Stimulated activated CD8-positive, alpha-beta memory T cell treated with anti-CD3 and anti-CD28 coated beads, Interleukin-7, amount 100 ng/mL, for 4 hours (primary cell): ENCODE data around the gene SCGB1A1.
A peak's percentile ranks its signal among the peaks of the same experiment; 100 is the strongest.
"Not testable (repeated sequence)": the region's sequence is repeated elsewhere in the genome, so short reads cannot be mapped to it uniquely, and the experiment has no call there.

Source experiments
- DNase-seq, 2 donors: peaks; one replicate each; pipeline ENCODE4 v3.0.0-alpha.2; 2020; ENCODE audit warnings: low read depth in 2 of 2

Gene SCGB1A1

GRCh38 chr11:62418733-62419132 lies at the start of gene SCGB1A1:
Gene SCGB1A1 (plus strand): TSS chr11:62419033. CDS start chr11:62419096, 63 bp downstream.
- no peak for DNase-seq

GRCh38 chr11:62370743-62371440 lies 47.9 kb upstream of the SCGB1A1 start:
- peak in 1 of 2 donors; percentile 20 for DNase-seq

GRCh38 chr11:62372871-62373270 lies 46.0 kb upstream of the SCGB1A1 start:
- no peak for DNase-seq

GRCh38 chr11:62373464-62374119 lies 45.2 kb upstream of the SCGB1A1 start:
- no peak for DNase-seq

- DNase-seq, result no peak
Measured at GRCh38 chr11:62374801-62375200, 44.0 kb upstream of the SCGB1A1 start.

- not testable (repeated sequence) for DNase-seq
Measured at GRCh38 chr11:62378459-62379063, 40.3 kb upstream of the SCGB1A1 start.

GRCh38 chr11:62379586-62379985 lies 39.2 kb upstream of the SCGB1A1 start:
- not testable (repeated sequence) for DNase-seq

GRCh38 chr11:62380821-62381245 lies 38.0 kb upstream of the SCGB1A1 start:
- DNase-seq, result peak in 1 of 2 donors; percentile 10

- DNase-seq, result no peak
Measured at GRCh38 chr11:62383822-62384221, 35.0 kb upstream of the SCGB1A1 start.

GRCh38 chr11:62386083-62386482 lies 32.8 kb upstream of the SCGB1A1 start:
- DNase-seq, result not testable (repeated sequence)

GRCh38 chr11:62387381-62387780 lies 31.5 kb upstream of the SCGB1A1 start:
- DNase-seq, result no peak

GRCh38 chr11:62388999-62389398 lies 29.8 kb upstream of the SCGB1A1 start:
- DNase-seq, result no peak

GRCh38 chr11:62390237-62390636 lies 28.6 kb upstream of the SCGB1A1 start:
- no peak for DNase-seq

GRCh38 chr11:62390722-62391121 lies 28.1 kb upstream of the SCGB1A1 start:
- no peak for DNase-seq

- DNase-seq, result no peak
Measured at GRCh38 chr11:62391642-62392425, 27.0 kb upstream of the SCGB1A1 start.

- DNase-seq, result no peak
Measured at GRCh38 chr11:62392506-62392905, 26.3 kb upstream of the SCGB1A1 start.

- no peak for DNase-seq
Measured at GRCh38 chr11:62393061-62393611, 25.7 kb upstream of the SCGB1A1 start.

GRCh38 chr11:62393735-62394134 lies 25.1 kb upstream of the SCGB1A1 start:
- no peak for DNase-seq

GRCh38 chr11:62394825-62395538 lies 23.9 kb upstream of the SCGB1A1 start:
- DNase-seq, result peak in 1 of 2 donors; percentile 38

- no peak for DNase-seq
Measured at GRCh38 chr11:62395885-62396551, 22.8 kb upstream of the SCGB1A1 start.
